Naive B cell (primary cell): ENCODE results near the gene ZNRF2. TPM values are rescaled to one million over a fixed set of nuclear protein-coding genes. Genes with fewer than 3 reads are reported as not detected.

Experiments used
- ATAC-seq, 2 donors: fragments of 150-1000 bp; cut with Tn5 transposase; 2 replicates each; pipeline ENCODE4 v1.10.0; 2021; ENCODE audit warnings: low read depth in 2 of 2, mild to moderate bottlenecking in 2 of 2, moderate library complexity in 2 of 2
- DNase-seq: peaks from one replicate; pipeline ENCODE4 v3.0.0; 2022
- H3K27ac Mint-ChIP-seq, 6 donors: one replicate each; pipeline ENCODE4 v1.8.0; 2020 to 2022; ENCODE audit warnings: mild to moderate bottlenecking in 6 of 6, mixed read lengths in 6 of 6, moderate library complexity in 5 of 6, inconsistent platforms in 2 of 6
- H3K27me3 Mint-ChIP-seq, 3 donors: one replicate each; pipeline ENCODE4 v1.8.0; 2021 to 2022; ENCODE audit warnings: mixed read lengths in 3 of 3, mild to moderate bottlenecking in 1 of 3
- H3K36me3 Mint-ChIP-seq, 2 donors: one replicate each; pipeline ENCODE4 v1.8.0; 2020 to 2022; ENCODE audit warnings: mixed read lengths in 2 of 2, inconsistent platforms in 1 of 2, mild to moderate bottlenecking in 1 of 2
- H3K4me1 Mint-ChIP-seq, 3 donors: one replicate each; pipeline ENCODE4 v1.8.0; 2020 to 2022; ENCODE audit warnings: mixed read lengths in 3 of 3, inconsistent platforms in 1 of 3, mild to moderate bottlenecking in 1 of 3, moderate library complexity in 1 of 3
- H3K4me3 Mint-ChIP-seq, 8 donors: one replicate each; pipeline ENCODE4 v1.8.0; 2020 to 2022; ENCODE audit warnings: mild to moderate bottlenecking in 8 of 8, mixed read lengths in 8 of 8, moderate library complexity in 8 of 8, inconsistent platforms in 2 of 8
- H3K9me3 Mint-ChIP-seq, 7 donors: one replicate each; pipeline ENCODE4 v1.8.0; 2020 to 2022; ENCODE audit warnings: mixed read lengths in 7 of 7, mild to moderate bottlenecking in 5 of 7, inconsistent platforms in 2 of 7, moderate library complexity in 1 of 7
- polyA plus RNA-seq, 6 donors: library from polyadenylated mRNA; unstranded; fragments of 300-500 nt; fragmentation: Illumina TruSeq; gene quantifications; one replicate each; pipeline ENCODE4 v1.2.3, GENCODE V29; 2021; ENCODE audit warnings: low read depth in 6 of 6

The ZNRF2 gene
- polyA plus RNA-seq, 6 donors from 2014 or later = 0.84 to 7.7 (median 2.8) TPM

DNA sequence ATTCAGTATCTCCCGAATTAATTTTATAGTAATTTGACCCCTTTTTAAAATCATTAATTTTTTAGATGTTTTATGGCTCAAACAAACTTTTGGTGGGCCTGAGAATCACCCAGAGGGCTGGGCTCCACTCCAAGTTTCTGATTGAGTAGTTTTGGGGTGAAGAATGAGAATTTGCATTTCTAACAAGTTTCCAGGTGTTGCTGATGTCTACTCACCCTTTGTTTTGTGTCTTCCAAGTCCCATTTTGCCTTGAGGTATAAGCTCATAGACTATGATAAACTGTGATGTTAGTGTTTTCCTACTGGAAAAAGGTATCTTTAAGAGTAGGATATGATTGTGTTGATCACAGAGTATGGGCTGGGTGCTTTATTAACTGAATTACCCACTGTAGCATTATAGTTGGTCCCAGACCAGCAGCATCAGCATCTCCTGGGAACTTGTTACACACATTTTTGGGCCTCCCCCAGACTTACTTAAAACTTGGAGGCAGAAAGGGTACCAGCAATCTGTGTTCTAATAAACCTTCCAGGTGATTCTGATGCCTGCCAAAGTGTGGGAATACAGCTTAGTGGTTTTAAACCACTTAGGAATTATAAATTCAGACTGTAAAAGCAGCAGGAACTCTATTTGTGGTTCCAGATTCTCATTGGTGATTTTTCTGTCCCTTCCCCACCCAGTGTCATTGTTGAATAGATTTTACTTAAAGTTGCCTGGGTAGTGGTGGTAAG, 19.1 kb downstream of the ZNRF2 start:
- peaks cover 35 to 81% (median 48%) of the 10 kb centered on the region in 3 donors for H3K4me1 Mint-ChIP-seq
- ATAC-seq = no peak
- H3K27me3 Mint-ChIP-seq = no peaks in the 10 kb centered on the region
- H3K36me3 Mint-ChIP-seq = no peaks in the 10 kb centered on the region
- no peaks in the 10 kb centered on the region for H3K9me3 Mint-ChIP-seq
- DNase-seq = no peak
- no peak overlapping the region for H3K27ac Mint-ChIP-seq
- no peak overlapping the region for H3K4me3 Mint-ChIP-seq

DNA sequence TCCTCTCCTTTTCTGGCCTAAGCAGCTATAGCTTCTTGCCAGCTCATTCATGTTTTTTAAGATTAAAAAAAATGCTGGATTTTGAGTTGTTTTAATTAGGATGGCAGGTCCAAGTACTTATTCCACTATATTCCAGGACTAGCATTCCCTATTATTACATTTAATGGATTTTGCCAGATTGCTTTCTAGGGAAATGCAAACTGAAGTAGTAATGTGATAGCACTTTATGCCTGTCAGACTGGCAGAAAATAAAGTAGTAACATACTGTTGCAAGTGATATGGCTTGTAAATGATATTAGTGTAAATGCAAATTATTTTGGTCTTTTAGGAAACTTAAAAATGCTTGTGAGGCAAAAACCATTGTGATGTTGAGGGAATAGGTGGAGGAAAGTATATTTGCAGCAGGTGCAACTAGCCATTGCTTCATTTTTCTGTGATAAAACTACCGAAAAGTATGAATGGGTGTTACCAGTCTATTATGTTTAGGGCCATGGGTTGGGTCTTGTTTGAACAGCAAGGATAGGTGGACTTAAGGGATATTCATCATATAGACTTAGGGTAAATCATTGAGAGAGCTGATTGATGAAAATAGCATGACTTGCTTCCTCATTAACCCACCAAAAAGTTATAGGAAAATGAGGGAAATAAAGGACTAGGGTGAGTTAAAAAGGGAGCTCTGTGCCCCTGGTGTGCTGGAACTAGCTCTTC, 19.9 kb downstream of the ZNRF2 start:
- no peaks in the 10 kb centered on the region for H3K27me3 Mint-ChIP-seq
- H3K9me3 Mint-ChIP-seq = no peaks in the 10 kb centered on the region
- no peaks in the 10 kb centered on the region for H3K36me3 Mint-ChIP-seq
- H3K4me3 Mint-ChIP-seq = peak overlapping the region in 1 of 8 donors; percentile 40
- peak overlapping the region in 1 of 6 donors; percentile 4 for H3K27ac Mint-ChIP-seq
- DNase-seq = no peak
- no peak for ATAC-seq
- peaks cover 36 to 77% (median 45%) of the 10 kb centered on the region in 3 donors for H3K4me1 Mint-ChIP-seq

DNA sequence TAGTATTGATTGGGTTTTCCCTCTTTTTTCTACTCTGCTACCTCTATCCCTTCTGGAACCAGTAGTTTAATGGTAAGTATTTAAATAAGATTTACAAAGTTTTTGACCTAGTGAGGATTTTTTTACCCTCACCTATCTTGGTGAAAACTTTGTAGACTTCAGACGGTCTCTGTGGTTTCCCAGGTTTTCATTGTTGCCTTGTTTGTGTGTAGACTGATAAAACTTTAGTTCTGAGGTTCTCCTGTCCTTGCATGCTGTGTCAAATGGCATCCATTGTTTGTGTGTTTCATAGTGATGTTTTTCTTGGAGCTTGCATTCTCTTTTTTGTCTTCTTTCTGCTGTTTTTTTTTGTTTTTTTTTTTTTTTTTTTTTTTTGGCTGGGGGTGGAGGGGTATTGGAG, 22.6 kb downstream of the ZNRF2 start:
- DNase-seq (no peak), ATAC-seq (no peak)
- Mint-ChIP-seq H3K9me3 (no peaks in the 10 kb centered on the region), H3K4me3 (peak overlapping the region in 3 of 8 donors; percentile 3 to 25 (median 19)), H3K27me3 (no peaks in the 10 kb centered on the region), H3K36me3 (no peaks in the 10 kb centered on the region), H3K27ac (peak overlapping the region in 1 of 6 donors; percentile 69), H3K4me1 (peaks cover 46 to 75% (median 53%) of the 10 kb centered on the region in 3 donors)

GRCh38 chr7:30308389-30308788, 24.0 kb downstream of the ZNRF2 start:
- no peak overlapping the region for H3K27ac Mint-ChIP-seq

GRCh38 chr7:30309302-30309701, 24.9 kb downstream of the ZNRF2 start:
- H3K27me3 Mint-ChIP-seq = no peaks in the 10 kb centered on the region
- H3K9me3 Mint-ChIP-seq = no peaks in the 10 kb centered on the region
- peak overlapping the region in 2 of 6 donors; percentile 18 to 47 for H3K27ac Mint-ChIP-seq
- peaks cover 53 to 67% (median 59%) of the 10 kb centered on the region in 3 donors for H3K4me1 Mint-ChIP-seq
- H3K36me3 Mint-ChIP-seq = no peaks in the 10 kb centered on the region
- DNase-seq (no peak), ATAC-seq (no peak)
- no peak overlapping the region for H3K4me3 Mint-ChIP-seq

More at GRCh38 chr7:30308389-30308788, 24.0 kb downstream of the ZNRF2 start:
- DNase-seq = no peak
- H3K4me1 Mint-ChIP-seq = peaks cover 50 to 70% (median 57%) of the 10 kb centered on the region in 3 donors
- no peaks in the 10 kb centered on the region for H3K27me3 Mint-ChIP-seq
- H3K4me3 Mint-ChIP-seq = peak overlapping the region in 1 of 8 donors; percentile 24
- peak; percentile 46 to 60 for ATAC-seq
- no peaks in the 10 kb centered on the region for H3K9me3 Mint-ChIP-seq
- H3K36me3 Mint-ChIP-seq = no peaks in the 10 kb centered on the region

GRCh38 chr7:30309842-30310435, 25.5 kb downstream of the ZNRF2 start:
- peak overlapping the region in 2 of 8 donors; percentile 4 to 26 for H3K4me3 Mint-ChIP-seq

DNA sequence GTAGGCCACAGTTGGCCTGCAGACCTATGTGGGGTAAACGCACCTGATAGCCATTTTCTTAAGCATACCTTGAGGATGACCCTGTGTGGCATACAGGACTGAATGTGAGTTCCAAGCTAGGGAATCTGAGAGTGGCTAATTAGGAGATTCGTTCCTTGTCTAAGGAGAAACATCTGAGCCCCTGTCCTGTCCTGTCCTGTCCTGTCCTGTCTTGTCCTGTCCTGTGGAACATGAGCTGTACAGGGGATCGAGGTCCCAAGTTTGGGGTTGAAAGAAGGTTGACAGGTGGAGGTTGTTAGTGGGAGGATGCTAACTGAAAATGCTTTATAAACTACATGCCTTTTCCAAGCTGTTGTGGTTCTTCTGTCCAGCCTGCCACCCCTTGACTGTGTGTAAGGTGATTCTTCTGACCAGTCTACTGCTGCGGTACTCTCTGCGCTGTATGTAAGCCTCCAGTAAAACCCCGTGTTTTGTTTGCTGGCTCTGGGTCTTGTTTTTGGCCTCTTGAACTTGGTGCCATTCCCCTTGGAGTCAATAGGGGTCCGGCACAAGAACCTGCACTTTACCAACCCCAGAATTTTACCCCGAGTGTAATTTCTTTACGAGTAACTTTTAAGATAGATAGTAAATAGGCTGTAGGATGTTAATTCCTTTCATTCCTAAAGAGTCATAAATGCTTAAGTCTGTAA, 26.4 kb downstream of the ZNRF2 start:
- no peak for ATAC-seq
- Mint-ChIP-seq H3K27ac (peak overlapping the region in 2 of 6 donors; percentile 36 to 66), H3K36me3 (no peaks in the 10 kb centered on the region), H3K4me1 (peaks cover 51 to 61% (median 60%) of the 10 kb centered on the region in 3 donors), H3K9me3 (no peaks in the 10 kb centered on the region), H3K27me3 (no peaks in the 10 kb centered on the region), H3K4me3 (no peak overlapping the region)
- no peak for DNase-seq

More at GRCh38 chr7:30309842-30310435, 25.5 kb downstream of the ZNRF2 start:
- H3K4me1 Mint-ChIP-seq = peaks cover 49 to 63% (median 55%) of the 10 kb centered on the region in 3 donors
- H3K27ac Mint-ChIP-seq = peak overlapping the region in 3 of 6 donors; percentile 17 to 58 (median 33)
- DNase-seq (no peak), ATAC-seq (no peak)
- H3K27me3 Mint-ChIP-seq = no peaks in the 10 kb centered on the region
- no peaks in the 10 kb centered on the region for H3K9me3 Mint-ChIP-seq
- no peaks in the 10 kb centered on the region for H3K36me3 Mint-ChIP-seq

DNA sequence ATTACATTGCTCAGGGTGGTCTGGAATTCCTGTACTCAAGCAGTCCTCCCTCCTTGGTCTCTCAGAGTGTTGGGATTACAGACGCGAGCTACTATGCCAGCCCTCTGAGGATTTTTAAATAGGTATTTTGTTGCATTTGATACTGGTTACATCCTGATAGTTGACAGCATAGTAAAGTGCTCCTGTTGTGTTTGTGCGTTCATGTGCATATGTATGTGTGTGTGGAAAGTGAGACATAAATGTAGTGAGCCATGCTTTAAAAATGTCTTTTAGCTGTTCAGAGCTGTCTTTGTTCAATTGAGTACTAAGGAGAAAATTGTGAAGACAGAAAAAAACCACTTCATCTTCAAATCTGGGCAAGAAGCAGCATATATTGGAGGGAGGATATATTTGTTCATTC, 27.8 kb downstream of the ZNRF2 start:
- no peak for ATAC-seq
- H3K4me3 Mint-ChIP-seq = peak overlapping the region in 3 of 8 donors; percentile 33 to 59 (median 38)
- H3K4me1 Mint-ChIP-seq = peaks cover 48 to 59% (median 55%) of the 10 kb centered on the region in 3 donors
- peak overlapping the region in 3 of 6 donors; percentile 19 to 57 (median 23) for H3K27ac Mint-ChIP-seq
- H3K9me3 Mint-ChIP-seq = no peaks in the 10 kb centered on the region
- no peaks in the 10 kb centered on the region for H3K27me3 Mint-ChIP-seq
- no peaks in the 10 kb centered on the region for H3K36me3 Mint-ChIP-seq
- DNase-seq = no peak

GRCh38 chr7:30313348-30313747, 29.0 kb downstream of the ZNRF2 start:
- H3K4me3 Mint-ChIP-seq = no peak overlapping the region
- H3K27me3 Mint-ChIP-seq = no peaks in the 10 kb centered on the region
- ATAC-seq (no peak), DNase-seq (no peak)
- no peaks in the 10 kb centered on the region for H3K9me3 Mint-ChIP-seq
- no peaks in the 10 kb centered on the region for H3K36me3 Mint-ChIP-seq
- peak overlapping the region in 4 of 6 donors; percentile 26 to 94 (median 72) for H3K27ac Mint-ChIP-seq
- peaks cover 51 to 58% (median 56%) of the 10 kb centered on the region in 3 donors for H3K4me1 Mint-ChIP-seq

DNA sequence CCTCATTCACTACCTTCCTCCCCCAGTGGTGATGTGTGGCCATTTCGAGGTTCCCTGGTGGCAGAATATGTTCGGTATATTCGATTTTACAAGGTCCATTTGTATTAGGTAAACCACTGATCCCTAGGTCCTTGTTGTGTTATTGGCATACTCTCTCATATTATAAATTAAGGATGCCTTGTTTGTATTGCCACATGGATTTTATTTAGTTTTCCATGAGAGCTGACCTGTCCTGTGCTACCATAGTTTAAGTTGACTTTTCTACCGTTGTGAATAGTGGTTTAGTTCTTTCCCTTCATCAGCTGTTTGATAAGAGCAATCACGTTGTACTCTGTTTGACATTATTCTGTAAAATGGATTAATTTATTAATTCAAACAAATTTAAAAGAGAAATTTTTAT, 29.4 kb downstream of the ZNRF2 start:
- peak overlapping the region in 4 of 6 donors; percentile 26 to 94 (median 72) for H3K27ac Mint-ChIP-seq
- no peaks in the 10 kb centered on the region for H3K27me3 Mint-ChIP-seq
- H3K36me3 Mint-ChIP-seq = no peaks in the 10 kb centered on the region
- ATAC-seq = no peak
- H3K4me1 Mint-ChIP-seq = peaks cover 52 to 63% (median 60%) of the 10 kb centered on the region in 3 donors
- H3K9me3 Mint-ChIP-seq = no peaks in the 10 kb centered on the region
- H3K4me3 Mint-ChIP-seq = no peak overlapping the region
- DNase-seq = no peak

GRCh38 chr7:30315589-30315988, 31.2 kb downstream of the ZNRF2 start:
- H3K27me3 Mint-ChIP-seq = no peaks in the 10 kb centered on the region
- DNase-seq (no peak), ATAC-seq (no peak)
- H3K4me1 Mint-ChIP-seq = peaks cover 52 to 71% (median 70%) of the 10 kb centered on the region in 3 donors
- H3K4me3 Mint-ChIP-seq = no peak overlapping the region
- peak overlapping the region in 2 of 6 donors; percentile 49 to 51 for H3K27ac Mint-ChIP-seq
- H3K9me3 Mint-ChIP-seq = no peaks in the 10 kb centered on the region
- no peaks in the 10 kb centered on the region for H3K36me3 Mint-ChIP-seq

DNA sequence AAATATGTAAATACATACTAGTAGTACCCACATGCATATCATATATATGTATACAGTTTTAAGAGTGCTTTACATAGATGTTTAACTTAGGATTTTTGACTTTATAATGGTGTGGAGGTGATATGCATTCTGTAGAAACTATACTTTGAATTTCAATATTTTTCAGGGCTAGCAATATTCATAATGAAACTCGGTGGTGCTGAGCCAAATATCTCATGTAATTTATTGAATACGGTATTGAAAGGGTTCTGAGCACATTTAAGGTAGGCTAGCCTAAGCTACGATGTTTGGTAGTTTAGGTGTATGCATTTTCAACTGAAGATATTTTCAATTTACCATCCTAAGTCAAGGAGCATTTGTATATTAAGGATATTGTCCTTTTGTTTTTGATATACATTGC, 36.0 kb downstream of the ZNRF2 start:
- peaks cover 49 to 69% (median 67%) of the 10 kb centered on the region in 3 donors for H3K4me1 Mint-ChIP-seq
- H3K9me3 Mint-ChIP-seq = no peaks in the 10 kb centered on the region
- H3K4me3 Mint-ChIP-seq = peak overlapping the region in 7 of 8 donors; percentile 6 to 81 (median 55)
- peaks cover 4 to 7% of the 10 kb centered on the region in 2 donors for H3K36me3 Mint-ChIP-seq
- H3K27me3 Mint-ChIP-seq = no peaks in the 10 kb centered on the region
- no peak for DNase-seq
- no peak for ATAC-seq
- peak overlapping the region; percentile 63 to 96 (median 95) for H3K27ac Mint-ChIP-seq
